Liver (tissue), 9 donors: ENCODE results near the gene HOXA4. TPM values are rescaled to one million over a fixed set of nuclear protein-coding genes. Genes with fewer than 3 reads are reported as not detected.
A peak's percentile ranks its signal among the peaks of the same experiment; 100 is the strongest.

ENCODE experiments used
- DNase-seq: peaks from one replicate; pipeline ENCODE4 v3.0.0-alpha.2; 2017; ENCODE audit warnings: low spot score
- H3K27ac ChIP-seq, 2 donors: one replicate each; pipeline ENCODE4 v1.7.0; 2013; ENCODE audit warnings: inconsistent platforms in 2 of 2, low read length in 2 of 2, control low read depth in 1 of 2, low read depth in 1 of 2, mild to moderate bottlenecking in 1 of 2
- H3K27me3 ChIP-seq, 4 donors: one replicate each; pipeline versions ENCODE4 v1.6.1 to v1.7.0; 2013; ENCODE audit warnings: low read length in 3 of 4, inconsistent platforms in 1 of 4, mild to moderate bottlenecking in 1 of 4, moderate library complexity in 1 of 4; ENCODE audit not compliant: control insufficient read depth in 4 of 4, insufficient read depth in 4 of 4
- H3K36me3 ChIP-seq, 4 donors: one replicate each; pipeline versions ENCODE4 v1.6.1 to v1.7.0; 2013; ENCODE audit warnings: low read length in 3 of 4, mild to moderate bottlenecking in 3 of 4, low read depth in 1 of 4, moderate library complexity in 1 of 4; ENCODE audit not compliant: control insufficient read depth in 4 of 4, insufficient read depth in 3 of 4
- H3K4me1 ChIP-seq, 4 donors: one replicate each; pipeline versions ENCODE4 v1.6.1 to v1.7.0; 2013; ENCODE audit warnings: low read length in 3 of 4, mild to moderate bottlenecking in 3 of 4, moderate library complexity in 1 of 4; ENCODE audit not compliant: control insufficient read depth in 4 of 4, insufficient read depth in 4 of 4
- H3K4me3 ChIP-seq, 3 donors: one replicate each; pipeline versions ENCODE4 v1.6.1 to v1.7.0; 2013; ENCODE audit warnings: low read length in 3 of 3, control low read depth in 1 of 3, low read depth in 1 of 3, mild to moderate bottlenecking in 1 of 3
- H3K9ac ChIP-seq, 2 donors: one replicate each; pipeline ENCODE4 v1.7.0; 2013; ENCODE audit warnings: low read length in 2 of 2, mild to moderate bottlenecking in 2 of 2, moderate library complexity in 2 of 2, control low read depth in 1 of 2, low read depth in 1 of 2
- H3K9me3 ChIP-seq, 4 donors: one replicate each; pipeline versions ENCODE4 v1.6.1 to v1.7.0; 2013; ENCODE audit warnings: low read length in 3 of 4; ENCODE audit not compliant: control insufficient read depth in 4 of 4
- CTCF ChIP-seq: fragments of 150-350 bp; IDR thresholded peaks from 2 replicates; pipeline ENCODE4 v1.5.1; 2017; ENCODE audit warnings: improper control_type of control experiment, low read depth, low read length; ENCODE audit not compliant: missing input control
- FOXA1 ChIP-seq: IDR thresholded peaks from 2 replicates; pipeline ENCODE4 v1.6.1; 2016; ENCODE audit warnings: antibody characterized with exemption
- FOXA2 ChIP-seq: IDR thresholded peaks from 2 replicates; pipeline ENCODE4 v1.6.1; 2016; ENCODE audit warnings: antibody characterized with exemption
- GABPA ChIP-seq, 2 donors: IDR thresholded peaks in 1 of 2; conservative IDR thresholded peaks in 1 of 2; 2 replicates each; pipeline ENCODE4 v1.6.1; 2016; ENCODE audit warnings: antibody characterized with exemption in 2 of 2, mild to moderate bottlenecking in 1 of 2, moderate library complexity in 1 of 2
- HNF4A ChIP-seq, 2 donors: conservative IDR thresholded peaks; 2 replicates each; pipeline ENCODE4 v1.6.1; 2016; ENCODE audit warnings: antibody characterized with exemption in 2 of 2, mild to moderate bottlenecking in 2 of 2
- HNF4G ChIP-seq: IDR thresholded peaks from 2 replicates; pipeline ENCODE4 v1.6.1; 2016; ENCODE audit warnings: antibody characterized with exemption
- JUND ChIP-seq, 2 donors: IDR thresholded peaks; 2 replicates each; pipeline ENCODE4 v1.6.1; 2016; ENCODE audit warnings: antibody characterized with exemption in 2 of 2
- MAX ChIP-seq: IDR thresholded peaks from 2 replicates; pipeline ENCODE4 v1.6.1; 2016; ENCODE audit warnings: antibody characterized with exemption
- NR2F2 ChIP-seq: IDR thresholded peaks from 2 replicates; pipeline ENCODE4 v1.6.1; 2016; ENCODE audit warnings: antibody characterized with exemption
- REST ChIP-seq: IDR thresholded peaks from 2 replicates; pipeline ENCODE4 v1.6.1; 2016; ENCODE audit warnings: antibody characterized with exemption, mild to moderate bottlenecking
- RXRA ChIP-seq, 2 donors: IDR thresholded peaks; 2 replicates each; pipeline ENCODE4 v1.6.1; 2017 to 2018; ENCODE audit warnings: antibody characterized with exemption in 2 of 2, mild to moderate bottlenecking in 1 of 2
- SP1 ChIP-seq: IDR thresholded peaks from 2 replicates; pipeline ENCODE4 v1.6.1; 2018; ENCODE audit warnings: antibody characterized with exemption, mild to moderate bottlenecking
- TAF1 ChIP-seq: conservative IDR thresholded peaks from 2 replicates; pipeline ENCODE4 v1.6.1; 2016; ENCODE audit warnings: antibody characterized with exemption, mild to moderate bottlenecking
- YY1 ChIP-seq: IDR thresholded peaks from 2 replicates; pipeline ENCODE4 v1.6.1; 2016; ENCODE audit warnings: antibody characterized with exemption, mild to moderate bottlenecking
- ZBTB33 ChIP-seq: IDR thresholded peaks from 2 replicates; pipeline ENCODE4 v1.6.1; 2016; ENCODE audit warnings: antibody characterized with exemption
- WGBS: extraction: QIAGEN DNeasy Blood & Tissue Kit; methylation state at CpG from one replicate; pipeline ENCODE4 v1.1.7; 2013; 5-methylcytosine and 5-hydroxymethylcytosine counted together
- polyA plus RNA-seq, 2 donors: library from polyadenylated mRNA; stranded (reverse) in 1 of 2; unstranded in 1 of 2; fragments of 200-250 nt in 1 of 2; fragments of >200 nt in 1 of 2; fragmentation: Nextera tagmentation in 1 of 2; extraction: Ambion mirVana in 1 of 2; gene quantifications; one replicate each; pipeline versions ENCODE4 v1.2.1 to v1.2.3, GENCODE V29; 2013 to 2015
- total RNA-seq, 2 donors: library from RNA; depleted of rRNA; stranded (reverse); fragments of >200 nt; gene quantifications; one replicate each; pipeline ENCODE4 v1.2.3, GENCODE V29; 2014
- donor health status: healthy.
- donor health status: healthy.
- donor health status: healthy.
- donor health status: healthy.
- donor health status: healthy.

Gene HOXA4
- total and polyA plus RNA-seq, 4 donors = 0.17 to 1.1 (median 0.30) TPM

- Histone ChIP-seq H3K36me3 (no peaks in the 10 kb centered on the region), H3K27me3 (peaks cover 4 to 28% (median 17%) of the 10 kb centered on the region in 4 donors), H3K9me3 (no peaks in the 10 kb centered on the region), H3K4me1 (peaks cover 0 to 6% (median under 1%) of the 10 kb centered on the region in 4 donors), H3K27ac (peak overlapping the region; percentile 84 to 87), H3K9ac (peak overlapping the region in 1 of 2 donors; percentile 22), H3K4me3 (peak overlapping the region in 2 of 3 donors; percentile 6 to 61)
- 4% methylated on average over 41 of the region's 41 CpGs for whole genome bisulfite sequencing
- no peak for DNase-seq
- TF ChIP-seq GABPA (IDR thresholded peaks at IDR 0.05 in 1 of 2, conservative IDR thresholded peaks at IDR 0.05 in 1 of 2) = no peak
- no peak for TF ChIP-seq HNF4G
- TF ChIP-seq HNF4A (conservative IDR thresholded peaks at IDR 0.05) = no peak
- no peak for TF ChIP-seq TAF1
- no peak for TF ChIP-seq FOXA1
- TF ChIP-seq ZBTB33 = no peak
- no peak for TF ChIP-seq RXRA (IDR thresholded peaks at IDR 0.05)
- TF ChIP-seq SP1 = no peak
These were observed 33.6 kb downstream of the HOXA4 start for GRCh38 chr7:27096768-27097514.

GRCh38 chr7:27095897-27096767 lies 34.4 kb downstream of the HOXA4 start, which contains the start of gene HOXA1:
Gene HOXA1 (minus strand): TSS chr7:27096000. CDS start chr7:27095912, 88 bp downstream.
- peak within 1 kb of the TSS in 2 of 3 donors; percentile 0 to 61 for H3K4me3 ChIP-seq
- H3K27ac ChIP-seq = peak within 1 kb of the TSS; percentile 84 to 87
- H3K9me3 ChIP-seq = no peaks in the 10 kb centered on the region
- H3K9ac ChIP-seq = peak within 1 kb of the TSS in 1 of 2 donors; percentile 22
- H3K36me3 ChIP-seq = no peaks in the 10 kb centered on the region
- peaks cover 0 to 1% (median 0%) of the 10 kb centered on the region in 4 donors for H3K4me1 ChIP-seq
- WGBS = 3% methylated on average over 68 of the region's 68 CpGs
- H3K27me3 ChIP-seq = peaks cover 4 to 35% (median 17%) of the 10 kb centered on the region in 4 donors
- TF ChIP-seq JUND (IDR thresholded peaks at IDR 0.05) (no peak), FOXA2 (no peak), HNF4G (no peak), YY1 (no peak), RXRA (IDR thresholded peaks at IDR 0.05) (no peak), FOXA1 (no peak)
- DNase-seq = peak; percentile 71

GRCh38 chr7:27095050-27095896 lies 35.3 kb downstream of the HOXA4 start:
- WGBS = 8% methylated on average over 33 of the region's 33 CpGs
- no peaks in the 10 kb centered on the region for H3K9me3 ChIP-seq
- peak overlapping the region in 1 of 3 donors; percentile 61 for H3K4me3 ChIP-seq
- peaks cover 0 to 1% (median 0%) of the 10 kb centered on the region in 4 donors for H3K4me1 ChIP-seq
- peaks cover 4 to 34% (median 18%) of the 10 kb centered on the region in 4 donors for H3K27me3 ChIP-seq
- no peak for DNase-seq
- H3K36me3 ChIP-seq = no peaks in the 10 kb centered on the region
- no peak overlapping the region for H3K27ac ChIP-seq
- no peak overlapping the region for H3K9ac ChIP-seq
- TF ChIP-seq FOXA2 (no peak), RXRA (IDR thresholded peaks at IDR 0.05) (no peak), NR2F2 (no peak), SP1 (no peak), MAX (no peak), CTCF (no peak), REST (no peak)
